Stimulated activated CD8-positive, alpha-beta memory T cell treated with anti-CD3 and anti-CD28 coated beads, Interleukin-4, amount 100 ng/mL, for 1 hour (primary cell): ENCODE measurements around the gene HSPA1B.
"Not testable (repeated sequence)": the region's sequence is repeated elsewhere in the genome, so short reads cannot be mapped to it uniquely, and the experiment has no call there.

ENCODE experiments used
- DNase-seq, 2 donors: peaks; one replicate each; pipeline ENCODE4 v3.0.0-alpha.2; 2020; ENCODE audit warnings: low read depth in 2 of 2, low spot score in 1 of 2

HSPA1B gene

GRCh38 chr6:31825553-31825952 is 2.0 kb upstream of the HSPA1B start:
- no peak for DNase-seq

GRCh38 chr6:31826793-31827285 is 699 bp upstream of the HSPA1B start:
- DNase-seq = no peak

DNA sequence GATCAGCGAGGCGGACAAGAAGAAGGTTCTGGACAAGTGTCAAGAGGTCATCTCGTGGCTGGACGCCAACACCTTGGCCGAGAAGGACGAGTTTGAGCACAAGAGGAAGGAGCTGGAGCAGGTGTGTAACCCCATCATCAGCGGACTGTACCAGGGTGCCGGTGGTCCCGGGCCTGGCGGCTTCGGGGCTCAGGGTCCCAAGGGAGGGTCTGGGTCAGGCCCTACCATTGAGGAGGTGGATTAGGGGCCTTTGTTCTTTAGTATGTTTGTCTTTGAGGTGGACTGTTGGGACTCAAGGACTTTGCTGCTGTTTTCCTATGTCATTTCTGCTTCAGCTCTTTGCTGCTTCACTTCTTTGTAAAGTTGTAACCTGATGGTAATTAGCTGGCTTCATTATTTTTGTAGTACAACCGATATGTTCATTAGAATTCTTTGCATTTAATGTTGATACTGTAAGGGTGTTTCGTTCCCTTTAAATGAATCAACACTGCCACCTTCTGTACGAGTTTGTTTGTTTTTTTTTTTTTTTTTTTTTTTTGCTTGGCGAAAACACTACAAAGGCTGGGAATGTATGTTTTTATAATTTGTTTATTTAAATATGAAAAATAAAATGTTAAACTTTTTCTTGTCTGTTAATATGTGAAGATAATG is 2.2 kb downstream of the HSPA1B start:
- DNase-seq = no peak

DNA sequence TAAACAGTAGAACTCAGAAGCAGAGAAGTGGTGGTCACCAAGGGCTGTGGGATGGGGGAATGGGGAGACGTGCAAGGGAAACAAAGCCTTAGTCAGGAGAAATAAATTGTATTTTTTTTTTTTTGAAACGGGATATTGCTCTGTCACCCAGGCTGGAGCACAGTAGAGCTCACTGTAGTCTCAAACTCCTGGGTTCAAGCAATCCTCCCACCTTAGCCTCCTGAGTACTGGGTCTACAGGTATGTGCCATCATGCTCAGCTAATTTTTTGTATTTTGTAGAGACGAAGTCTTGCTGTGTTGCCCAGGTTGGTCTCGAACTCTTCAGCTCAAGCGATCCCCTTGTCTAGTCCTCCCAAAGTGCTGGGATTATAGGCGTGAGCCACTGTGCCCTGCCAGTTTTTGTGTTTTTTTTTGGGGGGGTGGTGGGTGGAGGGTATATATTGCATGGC is 3.4 kb downstream of the HSPA1B start:
- no peak for DNase-seq

DNA sequence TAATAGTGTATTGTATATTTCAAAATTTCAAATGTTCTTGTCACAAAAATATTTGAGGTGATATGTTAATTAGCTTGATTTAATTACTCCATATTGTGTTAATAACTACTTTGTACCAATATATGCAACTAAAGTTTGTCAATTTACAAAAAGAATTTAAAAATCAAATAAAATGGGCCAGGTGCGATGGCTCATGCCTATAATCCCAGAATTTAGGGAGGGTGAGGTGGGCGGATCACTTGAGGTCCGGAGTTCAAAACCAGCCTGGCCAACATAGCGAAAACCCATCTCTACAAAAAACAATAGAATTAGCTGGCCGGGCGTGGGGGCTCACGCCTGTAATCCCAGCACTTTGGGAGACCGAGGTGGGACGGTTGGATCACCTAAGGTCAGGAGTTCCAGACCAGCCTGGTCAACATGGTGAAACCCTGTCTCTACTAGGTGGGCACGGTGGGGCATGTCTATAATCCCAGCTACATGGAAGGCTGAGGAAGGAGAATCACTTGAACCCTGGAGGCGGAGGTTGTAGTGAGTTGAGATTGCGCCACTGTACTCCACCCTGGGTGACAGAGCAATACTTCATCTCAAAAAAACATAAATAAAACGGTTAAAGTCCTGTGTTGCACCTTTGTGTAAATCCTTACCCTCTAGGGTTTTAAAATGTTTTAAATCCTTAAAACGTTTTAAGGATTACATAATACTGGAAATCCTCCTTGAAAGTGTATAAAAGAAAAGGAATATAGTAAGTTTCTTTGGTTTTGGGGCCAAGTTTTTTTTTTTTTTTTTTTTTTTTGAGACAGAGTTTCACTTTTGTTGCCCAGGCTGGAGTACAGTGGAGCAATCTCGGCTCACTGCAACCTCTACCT is 4.0 kb downstream of the HSPA1B start:
- no peak for DNase-seq

GRCh38 chr6:31834367-31835250 is 7.1 kb downstream of the HSPA1B start:
- peak; percentile 64 to 72 for DNase-seq

- no peak for DNase-seq
These were observed 8.5 kb downstream of the HSPA1B start for GRCh38 chr6:31836047-31836473.

- no peak for DNase-seq
These were observed 9.2 kb downstream of the HSPA1B start for GRCh38 chr6:31836474-31837368.

DNA sequence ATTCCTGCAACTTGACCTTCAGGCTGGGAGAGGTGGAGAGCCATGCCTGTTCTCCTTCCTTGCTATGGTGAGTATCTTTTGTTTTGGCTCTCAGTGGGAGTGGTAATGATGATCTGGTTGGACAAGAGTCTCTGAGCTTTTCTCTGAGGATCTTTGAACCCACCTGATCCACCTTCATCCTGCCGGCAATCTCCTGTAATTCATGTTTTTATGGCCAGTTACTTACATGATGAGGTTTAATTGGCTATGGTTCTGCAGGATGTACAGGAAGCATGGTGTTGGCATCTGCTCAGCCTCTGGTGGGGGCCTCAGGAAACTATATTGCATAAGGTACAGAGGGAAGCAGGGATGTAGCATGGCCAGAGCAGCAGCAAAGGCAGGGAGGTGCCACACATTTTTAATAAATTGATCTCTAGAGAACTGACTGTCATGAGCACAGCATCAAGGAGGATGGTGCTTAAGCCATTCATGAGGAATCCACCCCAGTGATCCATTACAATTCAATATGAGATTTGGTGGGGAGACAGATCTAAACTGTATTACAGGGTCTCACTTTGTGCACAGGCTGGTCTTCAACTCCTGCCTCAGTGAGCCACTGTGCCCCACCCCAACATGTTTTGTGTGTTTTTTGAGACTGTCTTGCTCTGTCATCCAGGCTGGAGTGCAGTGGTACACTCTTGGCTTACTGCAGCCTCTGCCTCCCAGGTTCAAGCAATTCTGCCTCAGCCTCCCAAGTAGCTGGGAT is 10.0 kb downstream of the HSPA1B start:
- no peak for DNase-seq

- not testable (repeated sequence) for DNase-seq
These were observed 10.6 kb downstream of the HSPA1B start for GRCh38 chr6:31838114-31838553.

GRCh38 chr6:31838968-31839367 is 11.4 kb downstream of the HSPA1B start:
- no peak for DNase-seq

GRCh38 chr6:31839779-31840126 is 12.2 kb downstream of the HSPA1B start:
- not testable (repeated sequence) for DNase-seq

DNA sequence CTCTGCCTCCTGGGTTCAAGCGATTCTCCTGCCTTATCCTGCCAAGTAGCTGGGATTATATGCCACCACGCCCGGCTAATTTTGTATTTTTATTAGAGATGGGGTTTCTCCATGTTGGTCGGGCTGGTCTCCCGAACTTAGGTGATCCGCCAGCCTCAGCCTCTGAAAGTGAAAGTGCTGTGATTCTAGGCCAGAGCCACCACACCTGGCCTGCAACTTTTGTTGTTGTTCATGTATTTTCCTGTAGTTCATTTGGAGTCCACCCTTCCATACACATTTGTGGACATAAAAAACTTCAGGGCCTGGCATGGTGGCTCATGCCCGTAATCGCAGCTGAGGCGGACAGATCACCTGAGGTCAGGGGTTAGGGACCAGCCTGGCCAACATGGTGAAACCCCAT is 14.5 kb downstream of the HSPA1B start:
- no peak for DNase-seq

DNA sequence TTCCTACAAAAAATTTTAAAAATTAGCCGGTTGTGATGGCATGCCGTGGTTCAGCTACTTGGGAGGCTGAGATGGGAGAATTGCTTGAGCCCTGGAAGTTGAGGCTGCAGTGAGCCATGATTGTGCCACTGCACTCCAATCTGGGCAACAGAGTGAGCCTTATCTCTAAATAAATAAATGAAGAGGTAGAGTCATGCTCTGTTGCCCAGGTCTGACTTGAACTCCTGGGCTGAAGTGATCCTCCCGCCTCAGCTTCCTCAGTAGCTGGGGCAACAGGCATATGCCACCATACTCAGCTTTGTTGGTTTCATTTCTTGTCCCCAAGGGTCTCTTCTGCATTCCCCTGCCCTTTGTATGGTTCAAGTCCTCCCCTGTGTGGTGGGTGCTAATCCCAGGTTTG is 17.0 kb downstream of the HSPA1B start:
- no peak for DNase-seq

GRCh38 chr6:31847276-31847978 is 19.9 kb downstream of the HSPA1B start:
- no peak for DNase-seq

DNA sequence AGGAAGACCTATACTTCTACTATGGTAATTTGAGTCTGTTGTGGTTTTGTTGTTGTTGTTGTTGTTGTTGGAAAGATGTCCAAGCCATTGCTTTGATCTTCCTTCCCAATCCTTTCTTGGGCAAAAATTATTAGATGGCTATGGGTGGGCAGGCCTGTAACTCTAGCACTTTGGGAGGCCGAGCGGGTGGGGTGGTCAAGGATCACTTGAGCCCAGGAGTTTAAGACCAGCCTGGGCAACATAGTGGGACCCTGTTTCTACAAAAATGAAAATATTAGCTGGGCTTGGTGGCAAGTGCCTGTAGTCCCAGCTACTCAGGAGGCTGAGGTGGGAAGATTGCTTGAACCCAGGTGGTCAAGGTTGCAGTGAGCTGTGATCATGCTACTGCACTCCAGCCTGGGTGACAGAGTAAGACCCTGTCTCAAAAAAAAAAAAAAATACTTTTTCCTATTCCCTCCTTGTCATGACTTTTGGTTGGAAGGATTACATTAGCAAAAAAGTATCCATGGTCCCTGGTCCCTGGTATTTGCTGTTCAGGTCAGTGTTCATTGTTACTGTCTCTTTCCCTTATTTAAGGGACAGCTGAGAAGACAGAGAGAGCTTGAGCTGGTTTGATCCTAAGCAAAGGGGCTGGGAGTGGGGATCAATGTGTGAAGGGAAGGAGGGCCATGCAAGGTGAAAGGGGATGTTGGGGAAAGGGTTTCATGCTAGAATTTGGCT is 23.4 kb downstream of the HSPA1B start:
- no peak for DNase-seq

GRCh38 chr6:31851485-31851832 is 23.9 kb downstream of the HSPA1B start:
- no peak for DNase-seq

DNA sequence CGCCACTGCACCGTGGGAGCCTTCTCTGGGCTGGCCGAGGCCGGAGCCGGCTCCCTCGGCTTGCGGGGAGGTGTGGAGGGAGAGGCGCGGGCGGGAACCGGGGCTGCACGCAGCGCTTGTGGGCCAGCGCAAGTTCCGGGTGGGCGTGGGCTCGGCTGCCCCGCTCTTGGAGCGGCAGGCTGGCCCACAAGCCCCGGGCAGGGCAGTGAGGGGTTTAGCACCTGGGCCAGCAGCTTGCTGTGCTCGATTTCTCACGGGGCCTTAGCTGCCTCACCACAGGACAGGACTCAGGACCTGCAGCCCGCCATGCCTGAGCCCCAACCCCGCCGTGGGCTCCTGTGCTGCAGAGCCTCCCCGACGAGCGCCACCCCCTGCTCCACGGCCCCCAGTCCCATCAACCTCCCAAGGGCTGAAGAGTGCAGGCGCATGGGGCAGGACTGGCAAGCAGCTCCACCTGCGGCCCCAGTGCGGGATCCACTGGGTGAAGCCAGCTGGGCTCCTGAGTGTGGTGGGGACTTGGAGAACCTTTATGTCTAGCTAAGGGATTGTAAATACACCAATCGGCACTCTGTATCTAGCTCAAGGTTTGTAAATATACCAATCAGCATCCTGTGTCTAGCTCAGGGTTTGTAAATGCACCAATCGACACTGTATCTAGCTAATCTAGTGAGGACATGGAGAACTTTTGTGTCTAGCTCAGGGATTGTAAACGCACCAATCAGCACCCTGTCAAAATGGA is 24.6 kb downstream of the HSPA1B start:
- not testable (repeated sequence) for DNase-seq
